GM13977 (cell line): ENCODE measurements around the gene RNF214.
"Not testable (repeated sequence)": the region's sequence is repeated elsewhere in the genome, so short reads cannot be mapped to it uniquely, and the experiment has no call there.

Experiments
- DNase-seq: peaks from one replicate; pipeline ENCODE4 v3.0.0; 2012; ENCODE audit warnings: low spot score
- CTCF ChIP-seq: IDR thresholded peaks from 2 replicates; pipeline ENCODE4 v1.5.1; 2012; ENCODE audit warnings: mild to moderate bottlenecking, control low read depth; ENCODE audit not compliant: insufficient read depth; ENCODE audit errors: extremely low read depth, missing control alignments
- in situ Hi-C: fragments of 300-500 bp; cut with MboI; formaldehyde crosslinking; loops from one replicate; pipeline ENCODE4 v1.12.0; 2022; ENCODE audit warnings: low sequenced_read_pairs, low pct_unique_long_range_greater_than_20kb, mixed read lengths, inconsistent platforms; ENCODE audit not compliant: unreplicated experiment

Gene RNF214

GRCh38 chr11:117232092-117232878, at the start of gene RNF214:
Gene RNF214 (plus strand): TSS chr11:117232671. CDS start chr11:117234273, 1,602 bp downstream.
- TF ChIP-seq CTCF = peak; percentile 96
- in situ Hi-C loops = loop anchor here (10.0 kb wide), 1 partner anchor 63 kb away; the partner anchor contains the start of gene BACE1-AS
- peak; percentile 99 for DNase-seq

- DNase-seq, in situ Hi-C loops: not testable (repeated sequence)
Measured at GRCh38 chr11:117183178-117183577, 49.3 kb upstream of the RNF214 start.

GRCh38 chr11:117183724-117184349, 48.6 kb upstream of the RNF214 start:
- no peak for DNase-seq
- TF ChIP-seq CTCF = no peak
- in situ Hi-C loops = no loop called here

GRCh38 chr11:117185736-117186430, 46.6 kb upstream of the RNF214 start:
- in situ Hi-C loops = no loop called here
- TF ChIP-seq CTCF = no peak
- peak; percentile 65 for DNase-seq

GRCh38 chr11:117186431-117186761, 46.1 kb upstream of the RNF214 start:
- TF ChIP-seq CTCF = no peak
- DNase-seq = peak; percentile 13
- in situ Hi-C loops = no loop called here

- TF ChIP-seq CTCF = no peak
- DNase-seq = peak; percentile 14
- in situ Hi-C loops = no loop called here
Measured at GRCh38 chr11:117187007-117187406, 45.5 kb upstream of the RNF214 start.

- DNase-seq = peak; percentile 7
- TF ChIP-seq CTCF = no peak
- in situ Hi-C loops = no loop called here
Measured at GRCh38 chr11:117187428-117187798, 45.1 kb upstream of the RNF214 start.
